Naive thymus-derived CD4-positive, alpha-beta T cell (primary cell): ENCODE results near the gene SIRPB1. TPM values are rescaled to one million over a fixed set of nuclear protein-coding genes. Genes with fewer than 3 reads are reported as not detected.
A peak's percentile ranks its signal among the peaks of the same experiment; 100 is the strongest.

ENCODE experiments used
- ATAC-seq: fragments of 150-1000 bp; cut with Tn5 transposase; 2 replicates; pipeline ENCODE4 v1.10.0; 2021; ENCODE audit warnings: mild to moderate bottlenecking, moderate library complexity
- CTCF ChIA-PET: fragments of 350-600 bp; sonication (Branson Sonifier 250); formaldehyde crosslinking; loops from one replicate; lab custom pipeline; 2021; ENCODE audit warnings: antibody characterized with exemption; lab: Charles Lee
- POLR2A ChIA-PET: fragments of 350-600 bp; sonication (Branson Sonifier 250); formaldehyde crosslinking; loops from one replicate; lab custom pipeline; 2021; ENCODE audit warnings: antibody characterized with exemption, inconsistent platforms; lab: Charles Lee
- DNase-seq, 9 donors: peaks; one replicate each; pipeline versions ENCODE4 v3.0.0 to v3.0.0-alpha.2; 2020 to 2022; ENCODE audit warnings: mixed read lengths in 1 of 9
- H3K27ac ChIP-seq: one replicate; pipeline ENCODE4 v1.7.0; 2013; ENCODE audit warnings: mild to moderate bottlenecking, low read depth, low read length, moderate library complexity
- H3K27me3 ChIP-seq, 2 donors: one replicate each; pipeline ENCODE4 v1.7.0; 2013; ENCODE audit warnings: low read length in 2 of 2, mild to moderate bottlenecking in 2 of 2, moderate library complexity in 2 of 2; ENCODE audit not compliant: control insufficient read depth in 2 of 2, insufficient read depth in 2 of 2
- H3K36me3 ChIP-seq, 3 experiments: 1 replicate in 2 of 3; 2 replicates in 1 of 3; pipeline ENCODE4 v1.7.0; 2013; ENCODE audit warnings: low read length in 3 of 3, mild to moderate bottlenecking in 3 of 3, moderate library complexity in 1 of 3; ENCODE audit not compliant: insufficient read depth in 3 of 3, control insufficient read depth in 2 of 3
- H3K4me1 ChIP-seq, 2 donors: one replicate each; pipeline ENCODE4 v1.7.0; 2013; ENCODE audit warnings: low read length in 2 of 2, mild to moderate bottlenecking in 2 of 2, moderate library complexity in 1 of 2; ENCODE audit not compliant: control insufficient read depth in 2 of 2, insufficient read depth in 2 of 2
- H3K4me3 ChIP-seq: 2 replicates; pipeline ENCODE4 v1.7.0; 2013; ENCODE audit warnings: mild to moderate bottlenecking, low read length
- H3K9me3 ChIP-seq, 3 experiments: 1 replicate in 2 of 3; 2 replicates in 1 of 3; pipeline ENCODE4 v1.7.0; 2013; ENCODE audit warnings: low read length in 3 of 3; ENCODE audit not compliant: control insufficient read depth in 2 of 3
- H3K27ac Mint-ChIP-seq, 9 donors: one replicate each; pipeline ENCODE4 v1.8.0; 2020 to 2022; ENCODE audit warnings: mixed read lengths in 9 of 9, mild to moderate bottlenecking in 8 of 9, moderate library complexity in 5 of 9, inconsistent platforms in 2 of 9
- H3K27me3 Mint-ChIP-seq, 5 donors: one replicate each; pipeline ENCODE4 v1.8.0; 2021 to 2022; ENCODE audit warnings: mixed read lengths in 5 of 5, mild to moderate bottlenecking in 1 of 5
- H3K36me3 Mint-ChIP-seq, 5 donors: one replicate each; pipeline ENCODE4 v1.8.0; 2020 to 2022; ENCODE audit warnings: mixed read lengths in 5 of 5, mild to moderate bottlenecking in 3 of 5, inconsistent platforms in 1 of 5
- H3K4me1 Mint-ChIP-seq, 7 donors: one replicate each; pipeline ENCODE4 v1.8.0; 2020 to 2022; ENCODE audit warnings: mixed read lengths in 7 of 7, mild to moderate bottlenecking in 3 of 7, inconsistent platforms in 1 of 7
- H3K4me3 Mint-ChIP-seq, 10 donors: one replicate each; pipeline ENCODE4 v1.8.0; 2020 to 2022; ENCODE audit warnings: mild to moderate bottlenecking in 10 of 10, mixed read lengths in 10 of 10, moderate library complexity in 6 of 10, inconsistent platforms in 2 of 10
- H3K9me3 Mint-ChIP-seq, 11 donors: one replicate each; pipeline ENCODE4 v1.8.0; 2020 to 2022; ENCODE audit warnings: mixed read lengths in 11 of 11, mild to moderate bottlenecking in 4 of 11, inconsistent platforms in 1 of 11, moderate library complexity in 1 of 11
- intact Hi-C, 2 donors: fragments of 100-400 bp; cut with micrococcal nuclease; formaldehyde crosslinking; loops; one replicate each; pipeline ENCODE4 v1.15.1; 2023
- polyA plus RNA-seq, 2 donors: library from polyadenylated mRNA; unstranded; fragments of 300-500 nt; fragmentation: Illumina TruSeq; gene quantifications; one replicate each; pipeline ENCODE4 v1.2.3, GENCODE V29; 2021
- total RNA-seq, 6 experiments: library from RNA in 5 of 6; stranded (reverse) in 5 of 6; gene quantifications; 1 replicate in 5 of 6; 2 replicates in 1 of 6; pipeline ENCODE4 v1.2.3 and lab custom pipeline; 2021 to 2026

The SIRPB1 gene
- total and polyA plus RNA-seq, 7 experiments from 2014 or later: 2.2 to 28.2 (median 9.6) TPM

- peaks cover 0 to under 1% (median 0%) of the 10 kb centered on the region in 11 donors for H3K9me3 Mint-ChIP-seq
- Histone ChIP-seq H3K4me1 (peaks cover 73 to 80% of the 10 kb centered on the region in 2 donors), H3K4me3 (peak overlapping the region; percentile 57), H3K27me3 (no peaks in the 10 kb centered on the region), H3K9me3 (no peaks in the 10 kb centered on the region), H3K27ac (peak overlapping the region; percentile 70), H3K36me3 (no peaks in the 10 kb centered on the region)
- H3K27ac Mint-ChIP-seq: peak overlapping the region; percentile 70 to 98 (median 91)
- ATAC-seq (peak; percentile 80), DNase-seq (peak in 8 of 9 donors; percentile 57 to 71 (median 68))
- CTCF ChIA-PET: interaction anchor here (2.0 to 4.1 kb wide), 3 partner anchors 12 to 155 kb away, joined by 6 to 27 read pairs (median 21); no protein-coding TSS in a partner anchor
- peak overlapping the region; percentile 69 to 96 (median 84) for H3K4me3 Mint-ChIP-seq
- intact Hi-C loops: loop anchor here (1.0 to 5.0 kb wide), 6 partner anchors 8 to 198 kb away; partner anchors contain the start of genes NSFL1C (in 1 of the 2) and SIRPG (in 1 of the 2)
- H3K27me3 Mint-ChIP-seq: no peaks in the 10 kb centered on the region
- peaks cover 74 to 100% (median 92%) of the 10 kb centered on the region in 7 donors for H3K4me1 Mint-ChIP-seq
- peaks cover 4 to 35% (median 15%) of the 10 kb centered on the region in 5 donors for H3K36me3 Mint-ChIP-seq
- POLR2A ChIA-PET: interaction anchor here (0.6 to 14.2 kb wide), 9 partner anchors 9 to 380 kb away, joined by 3 to 171 read pairs (median 7); partner anchors contain the start of gene SIRPG
These were observed 45.1 kb upstream of the SIRPB1 start for GRCh38 chr20:1664911-1665310.

- Mint-ChIP-seq H3K9me3 (peaks cover 0 to 6% (median 0%) of the 10 kb centered on the region in 11 donors), H3K4me1 (peaks cover 80 to 100% (median 92%) of the 10 kb centered on the region in 7 donors), H3K36me3 (peaks cover 3 to 27% (median 10%) of the 10 kb centered on the region in 5 donors), H3K27me3 (no peaks in the 10 kb centered on the region), H3K4me3 (peak overlapping the region; percentile 69 to 96 (median 84)), H3K27ac (peak overlapping the region; percentile 70 to 98 (median 91))
- POLR2A ChIA-PET: interaction anchor here (0.6 to 14.2 kb wide), 9 partner anchors 8 to 379 kb away, joined by 3 to 171 read pairs (median 7); partner anchors contain the start of gene SIRPG
- H3K27ac ChIP-seq: peak overlapping the region; percentile 70
- peaks cover 83 to 89% of the 10 kb centered on the region in 2 donors for H3K4me1 ChIP-seq
- intact Hi-C loops: loop anchor here (2.0 kb wide), 3 partner anchors 13 to 41 kb away; no protein-coding TSS in a partner anchor
- no peaks in the 10 kb centered on the region for H3K9me3 ChIP-seq
- CTCF ChIA-PET: interaction anchor here (2.0 to 4.1 kb wide), 3 partner anchors 13 to 154 kb away, joined by 6 to 27 read pairs (median 21); no protein-coding TSS in a partner anchor
- DNase-seq (peak in 1 of 9 donors; percentile 29), ATAC-seq (peak; percentile 53)
- H3K4me3 ChIP-seq: peak overlapping the region; percentile 57
- H3K36me3 ChIP-seq: no peaks in the 10 kb centered on the region
- H3K27me3 ChIP-seq: no peaks in the 10 kb centered on the region
These were observed 44.1 kb upstream of the SIRPB1 start for GRCh38 chr20:1663917-1664316.

- peaks cover 0 to 23% (median 5%) of the 10 kb centered on the region in 5 donors for H3K36me3 Mint-ChIP-seq
- Histone ChIP-seq H3K4me1 (peaks cover 90 to 94% of the 10 kb centered on the region in 2 donors), H3K9me3 (no peaks in the 10 kb centered on the region), H3K27me3 (no peaks in the 10 kb centered on the region), H3K4me3 (no peak overlapping the region), H3K27ac (peak overlapping the region; percentile 62), H3K36me3 (no peaks in the 10 kb centered on the region)
- peak overlapping the region; percentile 43 to 96 (median 64) for H3K4me3 Mint-ChIP-seq
- intact Hi-C loops: no loop called here
- ATAC-seq (peak; percentile 21), DNase-seq (peak in 1 of 9 donors; percentile 19)
- peak overlapping the region; percentile 71 to 98 (median 92) for H3K27ac Mint-ChIP-seq
- H3K4me1 Mint-ChIP-seq: peaks cover 69 to 98% (median 91%) of the 10 kb centered on the region in 7 donors
- peaks cover 0 to 6% (median 0%) of the 10 kb centered on the region in 11 donors for H3K9me3 Mint-ChIP-seq
- POLR2A ChIA-PET: interaction anchor here (1.4 to 14.2 kb wide), 5 partner anchors 9 to 70 kb away, joined by 3 to 171 read pairs (median 12); no protein-coding TSS in a partner anchor
- CTCF ChIA-PET: interaction anchor here (3.9 kb wide), 1 partner anchor 72 kb away, joined by 19 read pairs; no protein-coding TSS in a partner anchor
- H3K27me3 Mint-ChIP-seq: no peaks in the 10 kb centered on the region
These were observed 41.9 kb upstream of the SIRPB1 start for GRCh38 chr20:1661542-1662299.

- H3K4me1 ChIP-seq: peaks cover 77 to 81% of the 10 kb centered on the region in 2 donors
- intact Hi-C loops: loop anchor here in 1 of 2 donors (1.0 kb wide), 1 partner anchor 14 kb away; no protein-coding TSS in a partner anchor
- ChIA-PET POLR2A (interaction anchor here (0.9 to 14.2 kb wide), 7 partner anchors 9 to 74 kb away, joined by 3 to 171 read pairs (median 8); no protein-coding TSS in a partner anchor), CTCF (interaction anchor here (1.2 to 3.9 kb wide), 2 partner anchors 13 to 74 kb away, joined by 4 to 19 read pairs; no protein-coding TSS in a partner anchor)
- ATAC-seq: peak; percentile 29
- peaks cover 0 to 6% (median 0%) of the 10 kb centered on the region in 11 donors for H3K9me3 Mint-ChIP-seq
- peak overlapping the region in 8 of 10 donors; percentile 6 to 96 (median 61) for H3K4me3 Mint-ChIP-seq
- no peak overlapping the region for H3K4me3 ChIP-seq
- H3K27ac ChIP-seq: peak overlapping the region; percentile 62
- H3K36me3 ChIP-seq: no peaks in the 10 kb centered on the region
- peaks cover 63 to 95% (median 89%) of the 10 kb centered on the region in 7 donors for H3K4me1 Mint-ChIP-seq
- H3K9me3 ChIP-seq: no peaks in the 10 kb centered on the region
- no peaks in the 10 kb centered on the region for H3K27me3 Mint-ChIP-seq
- H3K36me3 Mint-ChIP-seq: peaks cover 0 to 29% (median 6%) of the 10 kb centered on the region in 5 donors
- DNase-seq: no peak
- no peaks in the 10 kb centered on the region for H3K27me3 ChIP-seq
- peak overlapping the region; percentile 71 to 98 (median 92) for H3K27ac Mint-ChIP-seq
These were observed 40.4 kb upstream of the SIRPB1 start for GRCh38 chr20:1660246-1660645.

GRCh38 chr20:1657556-1658334, 37.9 kb upstream of the SIRPB1 start, which contains the start of gene SIRPG:
Gene SIRPG (minus strand): TSS chr20:1657779. CDS start chr20:1657714, 65 bp downstream.
- Histone ChIP-seq H3K27ac (peak within 1 kb of the TSS; percentile 87), H3K36me3 (peaks cover 0 to 15% (median 5%) of the 10 kb centered on the region in 3 experiments), H3K4me1 (peaks cover 79 to 81% of the 10 kb centered on the region in 2 donors), H3K4me3 (peak within 1 kb of the TSS; percentile 85), H3K27me3 (no peaks in the 10 kb centered on the region), H3K9me3 (peaks cover 0 to 9% (median 0%) of the 10 kb centered on the region in 3 experiments)
- Mint-ChIP-seq H3K4me3 (peak within 1 kb of the TSS; percentile 93 to 97 (median 96)), H3K9me3 (peaks cover 0 to 17% (median 7%) of the 10 kb centered on the region in 11 donors), H3K36me3 (peaks cover 8 to 43% (median 28%) of the 10 kb centered on the region in 5 donors), H3K4me1 (peaks cover 46 to 95% (median 90%) of the 10 kb centered on the region in 7 donors), H3K27me3 (no peaks in the 10 kb centered on the region), H3K27ac (peak within 1 kb of the TSS; percentile 86 to 99 (median 95))
- ChIA-PET CTCF (interaction anchor here (2.1 kb wide), 1 partner anchor 76 kb away, joined by 10 read pairs; no protein-coding TSS in a partner anchor), POLR2A (interaction anchor here (1.0 to 14.2 kb wide), 8 partner anchors 8 to 50 kb away, joined by 3 to 171 read pairs (median 6); no protein-coding TSS in a partner anchor)
- DNase-seq (peak in 6 of 9 donors; percentile 42 to 56 (median 48)), ATAC-seq (peak; percentile 70)
- intact Hi-C loops: loop anchor here (1.0 to 5.0 kb wide), 7 partner anchors 8 to 190 kb away; partner anchors contain the start of gene NSFL1C (in 1 of the 2)
